OCI-LY1 (cell line): ENCODE measurements around the gene LGR4.

Source experiments
- H2AFZ ChIP-seq: fragments of 200-600 bp; sonication (generic), shearing (Covaris generic); 2 replicates; pipeline ENCODE4 v1.6.0; 2014; ENCODE audit warnings: antibody characterized with exemption, mild to moderate bottlenecking, low read length
- H3F3A ChIP-seq: fragments of 200-600 bp; sonication (generic), shearing (Covaris generic); 2 replicates; pipeline ENCODE4 v1.6.0; 2014; ENCODE audit warnings: mild to moderate bottlenecking, antibody characterized with exemption, low read length, moderate library complexity; ENCODE audit not compliant: insufficient read depth
- H3K27ac ChIP-seq: fragments of 200-600 bp; sonication (generic); 2 replicates; pipeline ENCODE4 v1.5.1; 2014; ENCODE audit warnings: low read length, mixed run types, mild to moderate bottlenecking, low read depth; ENCODE audit not compliant: poor library complexity, severe bottlenecking
- H3K27me3 ChIP-seq: fragments of 200-600 bp; sonication (generic); 2 replicates; pipeline ENCODE4 v1.6.0; 2014; ENCODE audit warnings: antibody characterized with exemption, mild to moderate bottlenecking, low read length, moderate library complexity; ENCODE audit not compliant: insufficient read depth
- H3K36me3 ChIP-seq: fragments of 200-600 bp; sonication (generic); 2 replicates; pipeline ENCODE4 v1.6.1; 2014; ENCODE audit warnings: mild to moderate bottlenecking, antibody characterized with exemption, low read length, moderate library complexity, mixed read lengths; ENCODE audit not compliant: insufficient read depth
- H3K4me1 ChIP-seq: fragments of 200-600 bp; sonication (generic); 2 replicates; pipeline ENCODE4 v1.5.1; 2014; ENCODE audit warnings: mild to moderate bottlenecking, low read length, moderate library complexity; ENCODE audit not compliant: insufficient read depth, severe bottlenecking
- H3K4me2 ChIP-seq: fragments of 200-600 bp; sonication (generic), shearing (Covaris generic); 2 replicates; pipeline ENCODE4 v1.6.1; 2014; ENCODE audit warnings: low read length
- H3K4me3 ChIP-seq: fragments of 200-600 bp; sonication (generic); 2 replicates; pipeline ENCODE4 v1.5.1; 2014; ENCODE audit warnings: low read length, low read depth, mild to moderate bottlenecking, mixed read lengths; ENCODE audit not compliant: poor library complexity, severe bottlenecking
- H3K79me2 ChIP-seq: fragments of 200-600 bp; shearing (Covaris generic); 2 replicates; pipeline ENCODE4 v1.6.1; 2016; ENCODE audit warnings: mixed run types, low read length, mixed read lengths; ENCODE audit not compliant: insufficient read depth
- H3K9ac ChIP-seq: fragments of 200-600 bp; sonication (generic), shearing (Covaris generic); 2 replicates; pipeline ENCODE4 v1.6.1; 2014; ENCODE audit warnings: mild to moderate bottlenecking, low read length, mixed read lengths
- H3K9me2 ChIP-seq: fragments of 200-600 bp; sonication (generic), shearing (Covaris generic); 2 replicates; pipeline ENCODE4 v1.6.1; 2014; ENCODE audit warnings: low read depth, mild to moderate bottlenecking, low read length, mixed read lengths
- H3K9me3 ChIP-seq: fragments of 200-600 bp; shearing (Covaris generic); 2 replicates; pipeline ENCODE4 v1.6.1; 2014; ENCODE audit warnings: low read length, mixed read lengths
- H4K20me1 ChIP-seq: fragments of 200-600 bp; sonication (generic), shearing (Covaris generic); 2 replicates; pipeline ENCODE4 v1.6.0; 2016; ENCODE audit warnings: mild to moderate bottlenecking, low read length; ENCODE audit not compliant: insufficient read depth
- CTCF ChIP-seq: fragments of 200-600 bp; sonication (generic), shearing (Covaris generic); IDR thresholded peaks from 2 replicates; pipeline ENCODE4 v1.5.1; 2017; ENCODE audit warnings: mild to moderate bottlenecking, antibody characterized with exemption, low read length, moderate library complexity, mixed read lengths
- EZH2 ChIP-seq: fragments of 200-600 bp; sonication (generic), shearing (Covaris generic); IDR thresholded peaks from 2 replicates; pipeline ENCODE4 v1.8.0; 2017; ENCODE audit warnings: borderline replicate concordance, mixed run types, mild to moderate bottlenecking, antibody characterized with exemption, low read length, moderate library complexity, mixed read lengths

Gene LGR4

DNA sequence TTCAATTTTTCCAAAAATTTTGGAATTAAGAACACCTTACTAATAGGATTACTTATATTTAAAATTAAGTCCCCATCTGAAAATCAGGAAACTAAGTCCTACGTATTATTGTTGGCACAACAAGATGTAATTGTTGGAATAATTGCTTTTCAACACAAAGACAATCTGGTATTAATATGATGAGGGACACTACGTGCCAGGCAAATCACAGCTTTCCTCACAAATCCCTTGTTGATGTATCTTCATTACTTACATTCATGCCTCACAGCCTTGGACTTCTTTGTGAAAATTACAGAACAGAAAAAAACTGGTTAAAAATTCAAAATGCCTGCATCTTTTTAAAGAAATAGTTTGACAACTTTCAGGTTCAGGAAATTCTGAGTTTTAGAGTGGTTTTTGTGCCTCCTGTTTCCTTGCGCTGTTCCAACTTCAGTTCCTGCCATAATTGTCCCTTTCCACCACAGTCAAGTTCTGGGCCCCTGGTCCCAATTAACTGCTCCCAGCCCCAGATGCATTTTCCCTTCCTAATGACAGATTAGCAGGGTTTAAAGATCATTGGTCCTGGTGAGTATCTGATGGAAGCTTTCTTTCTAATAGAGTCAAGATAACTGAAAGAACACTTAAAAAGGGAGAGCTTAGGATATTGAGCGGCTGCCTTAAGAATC, 86.3 kb downstream of the LGR4 start:
- H3K4me2 ChIP-seq: no peak overlapping the region
- H3K4me3 ChIP-seq: no peak overlapping the region
- H3K9me2 ChIP-seq: no peaks in the 10 kb centered on the region
- TF ChIP-seq CTCF: no peak
- no peak for TF ChIP-seq EZH2
- H2AFZ ChIP-seq: no peak overlapping the region
- no peak overlapping the region for H3K9ac ChIP-seq
- H3K27me3 ChIP-seq: no peaks in the 10 kb centered on the region
- no peaks in the 10 kb centered on the region for H3K4me1 ChIP-seq
- H3K9me3 ChIP-seq: no peaks in the 10 kb centered on the region
- no peaks in the 10 kb centered on the region for H3K79me2 ChIP-seq
- no peaks in the 10 kb centered on the region for H3F3A ChIP-seq
- H4K20me1 ChIP-seq: no peaks in the 10 kb centered on the region
- no peak overlapping the region for H3K27ac ChIP-seq
- H3K36me3 ChIP-seq: no peaks in the 10 kb centered on the region

DNA sequence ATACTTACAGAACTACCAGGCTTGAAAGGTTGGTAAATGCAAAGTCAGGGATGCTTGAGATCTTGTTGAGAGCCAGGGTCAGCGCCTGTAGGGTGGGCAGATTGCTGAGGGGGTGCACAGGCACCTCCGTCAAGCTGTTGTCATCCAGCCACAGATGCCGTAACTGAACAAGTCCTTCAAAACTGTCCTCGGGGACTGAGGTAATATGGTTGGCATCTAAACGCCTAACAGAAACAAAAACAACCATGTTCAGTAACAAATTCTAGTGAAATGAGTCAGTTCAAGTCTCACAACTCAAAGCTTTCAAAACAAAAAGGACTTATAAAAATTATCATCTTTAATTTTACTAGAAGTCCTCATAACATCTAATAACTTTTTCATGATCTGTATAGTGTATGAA, 87.3 kb downstream of the LGR4 start:
- H3K27me3 ChIP-seq: no peaks in the 10 kb centered on the region
- no peaks in the 10 kb centered on the region for H3K79me2 ChIP-seq
- no peak overlapping the region for H3K9ac ChIP-seq
- no peaks in the 10 kb centered on the region for H3K4me1 ChIP-seq
- H3K4me3 ChIP-seq: no peak overlapping the region
- no peaks in the 10 kb centered on the region for H3K9me3 ChIP-seq
- H3K4me2 ChIP-seq: no peak overlapping the region
- TF ChIP-seq CTCF (no peak), EZH2 (no peak)
- no peaks in the 10 kb centered on the region for H3K9me2 ChIP-seq
- H3F3A ChIP-seq: no peaks in the 10 kb centered on the region
- no peak overlapping the region for H2AFZ ChIP-seq
- no peaks in the 10 kb centered on the region for H4K20me1 ChIP-seq
- no peak overlapping the region for H3K27ac ChIP-seq
- no peaks in the 10 kb centered on the region for H3K36me3 ChIP-seq

DNA sequence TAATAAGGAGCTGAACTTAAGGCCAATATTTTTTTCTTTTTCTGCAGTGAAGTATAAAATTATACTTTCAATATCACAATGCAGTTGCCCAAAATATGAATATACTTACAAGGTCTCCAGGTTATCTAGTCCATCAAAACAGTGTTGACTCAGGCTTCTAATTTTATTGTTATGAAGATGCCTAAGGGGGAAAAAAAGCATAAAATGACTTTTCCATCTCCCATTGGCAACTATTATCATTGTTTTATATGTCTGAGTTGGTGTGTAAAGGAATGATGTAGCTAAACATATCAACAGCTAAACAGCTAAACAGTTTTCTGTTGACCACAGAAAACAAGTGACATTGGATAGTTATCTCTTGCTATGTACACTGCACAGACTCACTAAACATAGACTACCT, 88.4 kb downstream of the LGR4 start:
- Histone ChIP-seq H3K9me2 (no peaks in the 10 kb centered on the region), H3K27ac (no peak overlapping the region), H3K27me3 (no peaks in the 10 kb centered on the region), H3K9me3 (no peaks in the 10 kb centered on the region), H3K4me2 (no peak overlapping the region), H3K9ac (no peak overlapping the region), H4K20me1 (no peaks in the 10 kb centered on the region), H3K4me1 (no peaks in the 10 kb centered on the region), H3K36me3 (no peaks in the 10 kb centered on the region), H3F3A (no peaks in the 10 kb centered on the region), H3K79me2 (no peaks in the 10 kb centered on the region), H3K4me3 (no peak overlapping the region), H2AFZ (no peak overlapping the region)
- TF ChIP-seq EZH2 (no peak), CTCF (no peak)
